Adipocyte (in vitro differentiated cells): ENCODE data around the gene TMPRSS6.

Experiments used
- DNase-seq: peaks from one replicate; pipeline ENCODE4 v3.0.0-alpha.2; 2015; ENCODE audit warnings: low read depth
- H3K27me3 ChIP-seq: replicated peaks from 2 replicates; pipeline ENCODE4 v1.7.0; 2013; ENCODE audit warnings: mild to moderate bottlenecking, low read length, moderate library complexity; ENCODE audit not compliant: control insufficient read depth, insufficient read depth
- H3K36me3 ChIP-seq: 2 replicates; pipeline ENCODE4 v1.7.0; 2013; ENCODE audit warnings: low read length, mild to moderate bottlenecking, moderate library complexity; ENCODE audit not compliant: control insufficient read depth, insufficient read depth, severe bottlenecking
- H3K4me1 ChIP-seq: 2 replicates; pipeline ENCODE4 v1.7.0; 2013; ENCODE audit warnings: mild to moderate bottlenecking, low read length, moderate library complexity; ENCODE audit not compliant: control insufficient read depth, insufficient read depth
- H3K4me3 ChIP-seq: 2 replicates; pipeline ENCODE4 v1.7.0; 2013; ENCODE audit warnings: mild to moderate bottlenecking, low read length, moderate library complexity
- H3K9ac ChIP-seq: 2 replicates; pipeline ENCODE4 v1.7.0; 2013; ENCODE audit warnings: mild to moderate bottlenecking, low read length, moderate library complexity
- H3K9me3 ChIP-seq: 2 replicates; pipeline ENCODE4 v1.7.0; 2013; ENCODE audit warnings: mild to moderate bottlenecking, low read length, moderate library complexity; ENCODE audit not compliant: control insufficient read depth

The TMPRSS6 gene

DNA sequence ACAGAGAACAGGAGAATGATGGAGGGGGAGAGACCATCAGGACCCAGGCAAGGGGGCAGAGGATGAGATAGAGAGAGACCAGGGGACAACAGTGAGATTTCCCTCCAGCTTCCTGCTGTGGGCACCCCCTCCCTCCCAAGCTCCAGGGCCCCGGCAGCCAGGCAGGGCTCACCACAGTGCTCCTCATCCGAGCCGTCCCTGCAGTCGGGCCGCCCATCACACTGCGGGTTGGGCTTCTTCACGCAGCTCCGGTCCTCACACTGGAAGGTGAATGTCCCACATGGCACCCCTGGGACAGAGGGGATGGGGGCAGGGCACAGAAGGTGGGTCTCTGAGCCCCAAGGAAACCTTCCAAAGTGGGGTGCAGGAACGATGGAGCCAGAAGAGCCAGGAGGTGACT is 38.8 kb downstream of the TMPRSS6 start:
- H3K36me3 ChIP-seq, result no peaks in the 10 kb centered on the region
- DNase-seq, result no peak
- no peaks in the 10 kb centered on the region for H3K4me1 ChIP-seq
- no peak overlapping the region for H3K4me3 ChIP-seq
- no peak overlapping the region for H3K9ac ChIP-seq
- no peaks in the 10 kb centered on the region for H3K9me3 ChIP-seq
- H3K27me3 ChIP-seq, result peaks cover 63% of the 10 kb centered on the region

DNA sequence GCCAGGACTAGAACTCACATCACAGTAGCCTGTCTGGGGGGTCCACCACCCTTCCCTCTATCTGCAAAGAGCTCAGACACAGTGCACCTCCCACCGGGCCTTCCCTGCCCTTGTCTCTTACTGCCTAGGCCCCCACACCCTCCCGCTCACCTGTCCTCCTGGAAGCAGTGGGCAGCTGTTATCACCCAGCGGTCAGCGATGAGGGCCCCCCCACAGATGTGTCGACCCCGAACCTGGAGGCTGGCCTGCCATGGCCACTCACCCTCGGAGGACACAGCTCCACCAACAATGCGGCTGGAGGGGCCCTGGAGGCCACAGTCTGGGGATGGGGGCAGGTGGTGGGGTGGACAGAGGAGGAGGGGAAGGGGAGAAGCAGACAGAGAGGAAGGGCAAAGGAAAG is 39.2 kb downstream of the TMPRSS6 start:
- H3K4me1 ChIP-seq, result no peaks in the 10 kb centered on the region
- H3K9me3 ChIP-seq, result no peaks in the 10 kb centered on the region
- H3K27me3 ChIP-seq, result peaks cover 66% of the 10 kb centered on the region
- H3K9ac ChIP-seq, result no peak overlapping the region
- DNase-seq, result no peak
- H3K4me3 ChIP-seq, result no peak overlapping the region
- H3K36me3 ChIP-seq, result no peaks in the 10 kb centered on the region

DNA sequence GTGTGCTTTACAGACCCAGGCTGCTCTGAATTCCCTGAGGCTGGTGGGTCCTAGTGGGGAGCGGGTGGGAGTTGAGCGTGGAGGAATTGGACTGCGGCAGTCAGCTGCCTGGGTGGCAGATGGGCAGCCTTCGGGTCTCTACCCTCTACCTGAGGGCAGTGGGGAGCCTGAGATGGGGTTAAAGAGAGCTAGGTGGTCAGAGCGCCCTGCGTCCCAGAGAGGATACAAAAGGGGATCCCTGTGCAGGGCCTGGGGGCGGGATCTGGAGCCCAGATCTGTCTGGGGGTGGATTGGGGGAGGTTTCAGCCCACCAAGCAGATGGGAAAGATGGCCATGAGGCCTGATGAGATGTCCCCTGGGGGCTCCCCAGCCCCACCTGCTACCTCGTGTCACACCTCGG is 39.8 kb downstream of the TMPRSS6 start:
- H3K4me3 ChIP-seq, result no peak overlapping the region
- no peaks in the 10 kb centered on the region for H3K36me3 ChIP-seq
- peaks cover 63% of the 10 kb centered on the region for H3K27me3 ChIP-seq
- H3K4me1 ChIP-seq, result no peaks in the 10 kb centered on the region
- no peaks in the 10 kb centered on the region for H3K9me3 ChIP-seq
- H3K9ac ChIP-seq, result no peak overlapping the region
- no peak for DNase-seq

- Histone ChIP-seq H3K27me3 (peaks cover 59% of the 10 kb centered on the region), H3K36me3 (no peaks in the 10 kb centered on the region), H3K9ac (no peak overlapping the region), H3K9me3 (no peaks in the 10 kb centered on the region), H3K4me3 (no peak overlapping the region), H3K4me1 (no peaks in the 10 kb centered on the region)
- DNase-seq, result no peak
These were observed 40.2 kb downstream of the TMPRSS6 start for GRCh38 chr22:37069319-37069718.

DNA sequence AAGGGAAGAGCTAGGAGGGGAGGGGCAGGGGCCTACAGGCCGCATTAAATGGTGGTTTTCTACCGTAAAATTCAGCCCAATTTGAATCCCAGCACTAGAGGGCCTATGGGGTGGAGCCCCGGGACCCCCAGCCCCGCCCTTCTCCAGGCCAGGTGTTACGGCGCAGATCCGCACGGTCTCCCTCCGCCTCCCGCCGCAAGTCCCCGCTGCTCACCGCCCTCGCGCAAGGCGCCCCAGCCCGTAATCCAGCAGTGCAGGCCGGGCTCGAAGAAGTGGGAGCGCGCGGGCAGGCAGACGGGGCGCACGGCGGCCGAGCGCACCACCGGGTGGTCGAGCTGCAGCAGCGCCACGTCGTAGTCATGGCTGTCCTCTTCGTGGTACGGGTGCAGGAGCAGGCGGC is 40.7 kb downstream of the TMPRSS6 start:
- no peak for DNase-seq
- H3K36me3 ChIP-seq, result no peaks in the 10 kb centered on the region

GRCh38 chr22:37067428-37067827 is 42.1 kb downstream of the TMPRSS6 start:
- Histone ChIP-seq H3K27me3 (peaks cover 48% of the 10 kb centered on the region), H3K4me3 (no peak overlapping the region), H3K36me3 (no peaks in the 10 kb centered on the region), H3K4me1 (no peaks in the 10 kb centered on the region), H3K9me3 (no peaks in the 10 kb centered on the region), H3K9ac (no peak overlapping the region)
- no peak for DNase-seq

More for the DNA sequence above, 40.7 kb downstream of the TMPRSS6 start:
- Histone ChIP-seq H3K4me1 (no peaks in the 10 kb centered on the region), H3K9me3 (no peaks in the 10 kb centered on the region), H3K9ac (no peak overlapping the region), H3K4me3 (no peak overlapping the region), H3K27me3 (peaks cover 54% of the 10 kb centered on the region)

DNA sequence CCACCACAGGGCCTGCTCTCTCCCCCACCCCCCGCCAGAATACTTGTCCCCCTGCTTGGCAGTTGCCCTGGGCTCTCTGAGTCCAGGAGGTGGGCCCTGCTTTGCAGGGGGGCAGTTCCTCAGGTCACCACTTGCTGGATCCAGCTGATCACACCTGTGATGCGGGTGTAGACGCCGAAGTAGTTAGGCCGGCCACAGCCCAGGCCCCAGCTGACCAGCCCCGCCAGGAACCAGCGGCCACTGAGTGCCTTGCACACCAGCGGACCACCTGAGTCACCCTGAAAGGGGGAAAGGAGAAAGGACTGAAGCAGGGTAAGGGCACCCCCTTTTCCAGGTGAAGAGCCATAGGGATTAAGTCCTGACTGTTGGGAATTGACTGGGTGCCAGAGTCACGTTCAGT is 43.6 kb downstream of the TMPRSS6 start:
- DNase-seq, result no peak
- Histone ChIP-seq H3K4me3 (no peak overlapping the region), H3K4me1 (no peaks in the 10 kb centered on the region), H3K27me3 (peaks cover 43% of the 10 kb centered on the region), H3K9me3 (no peaks in the 10 kb centered on the region), H3K36me3 (no peaks in the 10 kb centered on the region), H3K9ac (no peak overlapping the region)

DNA sequence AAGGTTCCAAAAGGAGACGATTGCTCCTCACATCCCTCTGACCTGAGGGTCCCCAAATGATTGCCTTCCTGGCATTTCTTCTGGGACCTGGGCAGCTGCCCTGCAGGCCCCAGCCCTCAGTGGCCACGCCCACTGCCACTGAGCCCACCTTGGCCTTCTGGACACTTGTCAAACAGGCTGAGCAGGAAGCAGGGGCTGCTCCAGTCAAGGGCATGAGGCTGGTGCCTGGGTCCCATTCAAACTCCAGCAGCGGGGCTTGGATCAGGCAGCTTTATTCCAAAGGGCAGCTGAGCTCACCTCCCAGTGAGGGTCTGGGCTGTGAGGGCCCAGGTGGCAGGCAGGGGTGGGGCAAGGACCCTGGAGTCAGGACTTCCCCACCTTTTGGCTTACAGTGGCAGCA is 44.3 kb downstream of the TMPRSS6 start:
- peaks cover 38% of the 10 kb centered on the region for H3K27me3 ChIP-seq
- H3K9ac ChIP-seq, result no peak overlapping the region
- H3K9me3 ChIP-seq, result no peaks in the 10 kb centered on the region
- H3K36me3 ChIP-seq, result no peaks in the 10 kb centered on the region
- no peak for DNase-seq
- no peaks in the 10 kb centered on the region for H3K4me1 ChIP-seq
- no peak overlapping the region for H3K4me3 ChIP-seq

- no peaks in the 10 kb centered on the region for H3K9me3 ChIP-seq
- no peak overlapping the region for H3K9ac ChIP-seq
- H3K4me1 ChIP-seq, result no peaks in the 10 kb centered on the region
- peaks cover 31% of the 10 kb centered on the region for H3K27me3 ChIP-seq
- no peaks in the 10 kb centered on the region for H3K36me3 ChIP-seq
- no peak overlapping the region for H3K4me3 ChIP-seq
- DNase-seq, result no peak
These were observed 45.0 kb downstream of the TMPRSS6 start for GRCh38 chr22:37064553-37064952.

- H3K9me3 ChIP-seq, result no peaks in the 10 kb centered on the region
- no peaks in the 10 kb centered on the region for H3K4me1 ChIP-seq
- H3K36me3 ChIP-seq, result no peaks in the 10 kb centered on the region
- DNase-seq, result no peak
- peaks cover 26% of the 10 kb centered on the region for H3K27me3 ChIP-seq
- no peak overlapping the region for H3K9ac ChIP-seq
- no peak overlapping the region for H3K4me3 ChIP-seq
These were observed 45.8 kb downstream of the TMPRSS6 start for GRCh38 chr22:37063431-37064420.

- Histone ChIP-seq H3K9me3 (no peaks in the 10 kb centered on the region), H3K9ac (no peak overlapping the region), H3K4me1 (no peaks in the 10 kb centered on the region), H3K36me3 (no peaks in the 10 kb centered on the region), H3K27me3 (peaks cover 17% of the 10 kb centered on the region), H3K4me3 (no peak overlapping the region)
- DNase-seq, result no peak
These were observed 46.7 kb downstream of the TMPRSS6 start for GRCh38 chr22:37062702-37063381.
